Endothelial cell of umbilical vein (primary cell): ENCODE results near the gene NRXN3. TPM values are rescaled to one million over a fixed set of nuclear protein-coding genes. Genes with fewer than 3 reads are reported as not detected.

Experiments used
- BruUV-seq: library from RNA; stranded (reverse); fragments of 400-500 nt; replicated peaks from 2 replicates; lab custom pipeline; 2021; lab: Mats Ljungman, UMichigan
- CTCF ChIA-PET: fragments of 300-600, 350-600 bp; sonication (Branson Sonifier 250); formaldehyde crosslinking; loops from one replicate; lab custom pipeline; 2021; ENCODE audit warnings: antibody characterized with exemption, inconsistent platforms; lab: Charles Lee
- POLR2A ChIA-PET: fragments of 300-600, 350-600 bp; sonication (Branson Sonifier 250); formaldehyde crosslinking; loops from one replicate; lab custom pipeline; 2021; ENCODE audit warnings: antibody characterized with exemption, inconsistent platforms; lab: Charles Lee
- DNase-seq: peaks from one replicate; pipeline ENCODE4 v3.0.0-alpha.2; 2011; ENCODE audit warnings: low read depth, low spot score
- FAIRE-seq: peaks from 2 replicates; lab custom pipeline; 2011; peaks lifted over from hg19 to GRCh38; lab: Jason Lieb, UNC
- H2AFZ ChIP-seq: 2 replicates; pipeline ENCODE4 v1.6.0; 2012; ENCODE audit warnings: low read depth, low read length, control low read depth, inconsistent platforms
- H3K27ac ChIP-seq: 2 replicates; pipeline ENCODE4 v1.5.1; 2011; ENCODE audit warnings: low read depth, mild to moderate bottlenecking, control low read depth, low read length, moderate library complexity; ENCODE audit not compliant: insufficient read depth
- H3K27me3 ChIP-seq, 2 experiments: 2 replicates each; pipeline versions ENCODE4 v1.6.0 to v1.6.1; 2011; ENCODE audit warnings: low read length in 2 of 2, mixed read lengths in 1 of 2; ENCODE audit not compliant: control insufficient read depth in 2 of 2, insufficient read depth in 2 of 2
- H3K36me3 ChIP-seq, 2 experiments: 2 replicates in 1 of 2; 3 replicates in 1 of 2; pipeline ENCODE4 v1.5.1; 2011; ENCODE audit warnings: low read length in 2 of 2, mild to moderate bottlenecking in 1 of 2, moderate library complexity in 1 of 2; ENCODE audit not compliant: control insufficient read depth in 2 of 2, insufficient read depth in 2 of 2; ENCODE audit errors: extremely low read depth in 1 of 2
- H3K4me1 ChIP-seq: 3 replicates; pipeline ENCODE4 v1.5.1; 2011; ENCODE audit warnings: mild to moderate bottlenecking, low read length; ENCODE audit not compliant: control insufficient read depth, insufficient read depth; ENCODE audit errors: extremely low read depth
- H3K4me2 ChIP-seq: 2 replicates; pipeline ENCODE4 v1.6.1; 2011; ENCODE audit warnings: low read length, control low read depth, mixed read lengths; ENCODE audit not compliant: insufficient read depth
- H3K4me3 ChIP-seq, 3 experiments: fragments of 200-600 bp in 1 of 3; sonication (generic), shearing (Covaris generic) in 1 of 3; replicated peaks in 1 of 3; 2 replicates each; pipeline ENCODE4 v1.5.1; 2011 to 2016; ENCODE audit warnings: control low read depth in 3 of 3, low read length in 3 of 3, mild to moderate bottlenecking in 2 of 3, inconsistent platforms in 1 of 3, low read depth in 1 of 3, moderate library complexity in 1 of 3; ENCODE audit not compliant: insufficient read depth in 1 of 3
- H3K79me2 ChIP-seq: 2 replicates; pipeline ENCODE4 v1.6.0; 2012; ENCODE audit warnings: low read length, inconsistent platforms; ENCODE audit not compliant: control insufficient read depth, insufficient read depth
- H3K9ac ChIP-seq: replicated peaks from 2 replicates; pipeline ENCODE3; 2011; ENCODE audit warnings: low read length, control low read depth; ENCODE audit not compliant: insufficient read depth; ENCODE audit errors: extremely low read depth
- H3K9me1 ChIP-seq: replicated peaks from 3 replicates; pipeline ENCODE4 v1.6.0; 2011; ENCODE audit warnings: mild to moderate bottlenecking, low read length; ENCODE audit not compliant: control insufficient read depth, insufficient read depth; ENCODE audit errors: extremely low read depth
- H3K9me3 ChIP-seq: replicated peaks from 2 replicates; pipeline ENCODE4 v1.5.1; 2012; ENCODE audit warnings: low read length, inconsistent platforms; ENCODE audit not compliant: control insufficient read depth, insufficient read depth
- H4K20me1 ChIP-seq: replicated peaks from 2 replicates; pipeline ENCODE3; 2011; ENCODE audit warnings: mild to moderate bottlenecking, low read length; ENCODE audit not compliant: control insufficient read depth, insufficient read depth; ENCODE audit errors: extremely low read depth
- CTCF ChIP-seq, 2 donors: IDR thresholded peaks; 1 replicate in 1 of 2; 2 replicates in 1 of 2; pipeline ENCODE4 v1.5.1; 2011; ENCODE audit warnings: low read length in 2 of 2, mild to moderate bottlenecking in 2 of 2, moderate library complexity in 2 of 2, control low read depth in 1 of 2, inconsistent platforms in 1 of 2, low read depth in 1 of 2; ENCODE audit not compliant: insufficient read depth in 1 of 2; ENCODE audit errors: extremely low read depth in 1 of 2
- EZH2 ChIP-seq: IDR thresholded peaks from 2 replicates; pipeline ENCODE4 v1.6.1; 2012; ENCODE audit warnings: borderline replicate concordance, low read depth, mild to moderate bottlenecking, moderate library complexity, low read length, inconsistent platforms; ENCODE audit not compliant: severe bottlenecking
- FOS ChIP-seq: IDR thresholded peaks from 2 replicates; pipeline ENCODE4 v1.6.1; 2011; ENCODE audit warnings: mild to moderate bottlenecking, low read length, moderate library complexity, borderline replicate concordance; ENCODE audit not compliant: insufficient read depth
- GATA2 ChIP-seq: IDR thresholded peaks from 2 replicates; pipeline ENCODE4 v1.7.0; 2011; ENCODE audit warnings: low read depth, mild to moderate bottlenecking, moderate library complexity, mixed read lengths, low read length; ENCODE audit not compliant: insufficient read length, insufficient read depth
- JUN ChIP-seq: IDR thresholded peaks from 2 replicates; pipeline ENCODE4 v1.6.1; 2011; ENCODE audit warnings: borderline replicate concordance, low read depth; ENCODE audit not compliant: insufficient read length, insufficient read depth
- MAX ChIP-seq: IDR thresholded peaks from 2 replicates; pipeline ENCODE4 v1.6.1; 2011; ENCODE audit not compliant: insufficient read depth, insufficient read length
- MYC ChIP-seq: IDR thresholded peaks from one replicate; pipeline ENCODE4 v1.6.1; 2011; ENCODE audit warnings: mild to moderate bottlenecking, low read depth, low read length
- POLR2A ChIP-seq: IDR thresholded peaks from 2 replicates; pipeline ENCODE4 v1.6.1; 2012; ENCODE audit warnings: low read depth, mild to moderate bottlenecking, control low read depth, low read length
- POLR2AphosphoS5 ChIP-seq: IDR thresholded peaks from 2 replicates; pipeline ENCODE4 v1.6.1; 2012; ENCODE audit warnings: low read depth, mild to moderate bottlenecking, control low read depth, low read length, moderate library complexity; ENCODE audit not compliant: insufficient read depth
- dilution Hi-C: fragments of 300-500 bp; cut with MboI; formaldehyde crosslinking; loops from one replicate; pipeline ENCODE4 v1.15.0; 2019; ENCODE audit warnings: low sequenced_read_pairs; ENCODE audit not compliant: extremely low pct_ligation_motif_present
- intact Hi-C: fragments of 100-400 bp; cut with micrococcal nuclease; formaldehyde crosslinking; loops from one replicate; pipeline ENCODE4 v1.10.0; 2022
- polyA plus RNA-seq, 4 experiments: library from polyadenylated mRNA; depleted of rRNA in 3 of 4; stranded (reverse) in 3 of 4; unstranded in 1 of 4; fragments of >200 nt; gene quantifications; 2 replicates each; pipeline versions ENCODE4 v1.2.1 to v1.2.3, GENCODE V29; 2011 to 2012; ENCODE audit warnings: missing spikeins in 1 of 4
- total RNA-seq: library from RNA; stranded (reverse); gene quantifications from 2 replicates; pipeline ENCODE4 v1.2.3, GENCODE V29; 2021

NRXN3 gene
- total and polyA plus RNA-seq, 2 donors (not counting 3 experiments of a cell fraction or from before 2014, with no cell fraction given): 0.72 to 4.2 TPM

GRCh38 chr14:79834868-79835267 lies 1664.7 kb downstream of the NRXN3 start:
- intact Hi-C loops (no loop called here), dilution Hi-C loops (no loop called here)
- H4K20me1 ChIP-seq: no peaks in the 10 kb centered on the region
- H3K79me2 ChIP-seq: no peaks in the 10 kb centered on the region
- H3K27me3 ChIP-seq: no peaks in the 10 kb centered on the region
- H2AFZ ChIP-seq: no peak overlapping the region
- H3K9me1 ChIP-seq: no peaks in the 10 kb centered on the region
- ChIA-PET POLR2A (no interaction called here), CTCF (no interaction called here)
- H3K4me1 ChIP-seq: no peaks in the 10 kb centered on the region
- no peak overlapping the region for H3K27ac ChIP-seq
- H3K36me3 ChIP-seq: no peaks in the 10 kb centered on the region
- peaks cover 3% of the 10 kb centered on the region for H3K9me3 ChIP-seq
- TF ChIP-seq FOS (no peak), CTCF (IDR thresholded peaks at IDR 0.05; ENCODE audit: extremely low read depth in 1 of 2, insufficient read depth in 1 of 2, low read depth in 1 of 2, low read length in 2 of 2) (no peak), MYC (no peak), MAX (no peak), GATA2 (no peak), POLR2AphosphoS5 (no peak), POLR2A (no peak), JUN (no peak), EZH2 (no peak)
- FAIRE-seq (no peak), DNase-seq (no peak)
- BruUV-seq: no TSS peak
- H3K9ac ChIP-seq: no peak overlapping the region
- no peak overlapping the region for H3K4me2 ChIP-seq
- H3K4me3 ChIP-seq: no peak overlapping the region
